ENCODE measurements around the gene C1orf174. TPM values are rescaled to one million over a fixed set of nuclear protein-coding genes. Genes with fewer than 3 reads are reported as not detected.
A peak's percentile ranks its signal among the peaks of the same experiment; 100 is the strongest.
"Not testable (repeated sequence)": the region's sequence is repeated elsewhere in the genome, so short reads cannot be mapped to it uniquely, and the experiment has no call there.

C1orf174 gene
- total RNA-seq, 1 donor from 2014 or later, result 21.4 TPM

- DNase-seq (ENCODE audit: low read depth in 2 of 2), result no peak
Measured at GRCh38 chr1:3925762-3926161, 25.7 kb upstream of the C1orf174 start.

DNA sequence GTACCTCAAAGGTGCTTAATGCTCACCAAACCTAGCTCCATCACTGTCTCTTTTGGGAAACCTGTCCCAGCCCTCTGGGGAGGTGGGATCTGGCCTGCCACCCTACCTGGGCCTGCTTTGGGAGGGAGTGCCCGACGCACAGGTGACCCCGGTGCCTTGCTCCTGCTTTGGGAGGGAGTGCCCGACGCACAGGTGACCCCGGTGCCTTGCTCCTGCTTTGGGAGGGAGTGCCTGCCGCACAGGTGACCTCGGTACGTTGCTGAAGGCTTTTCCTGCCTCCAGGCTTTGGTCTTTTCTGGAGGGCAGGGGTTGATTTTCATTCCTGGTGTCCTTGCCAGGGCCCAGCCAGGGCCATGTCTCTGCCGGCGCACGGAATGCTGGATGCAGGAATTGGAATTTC, 25.2 kb upstream of the C1orf174 start:
- DNase-seq (ENCODE audit: low read depth in 2 of 2), result no peak

DNA sequence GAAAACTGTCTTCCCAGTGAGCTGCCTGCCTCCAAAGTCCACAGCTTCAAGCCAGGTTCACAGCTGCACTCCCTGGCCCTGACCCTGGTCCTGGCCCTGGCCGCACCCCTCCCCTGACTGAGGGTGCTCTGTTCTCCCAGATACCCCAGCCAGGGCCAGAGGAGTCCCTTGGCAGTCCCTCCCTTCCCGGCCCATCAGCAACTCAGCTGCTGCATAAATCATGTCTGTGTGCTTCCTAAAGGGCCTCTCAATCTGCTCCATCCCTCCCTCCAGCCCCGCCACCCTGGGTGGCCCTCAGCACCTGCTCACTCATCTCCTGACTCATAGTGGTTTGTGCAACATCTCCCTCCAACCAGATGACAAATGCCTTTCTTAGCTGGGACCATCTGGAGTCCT, 24.8 kb upstream of the C1orf174 start:
- no peak for DNase-seq (ENCODE audit: low read depth in 2 of 2)

GRCh38 chr1:3924186-3924824, 24.2 kb upstream of the C1orf174 start:
- no peak for DNase-seq (ENCODE audit: low read depth in 2 of 2)

- DNase-seq (ENCODE audit: low read depth in 2 of 2), result no peak
Measured at GRCh38 chr1:3923378-3924185, 23.5 kb upstream of the C1orf174 start.

GRCh38 chr1:3922851-3923250, 22.8 kb upstream of the C1orf174 start:
- DNase-seq (ENCODE audit: low read depth in 2 of 2), result no peak

GRCh38 chr1:3922201-3922725, 22.2 kb upstream of the C1orf174 start:
- DNase-seq (ENCODE audit: low read depth in 2 of 2), result no peak

DNA sequence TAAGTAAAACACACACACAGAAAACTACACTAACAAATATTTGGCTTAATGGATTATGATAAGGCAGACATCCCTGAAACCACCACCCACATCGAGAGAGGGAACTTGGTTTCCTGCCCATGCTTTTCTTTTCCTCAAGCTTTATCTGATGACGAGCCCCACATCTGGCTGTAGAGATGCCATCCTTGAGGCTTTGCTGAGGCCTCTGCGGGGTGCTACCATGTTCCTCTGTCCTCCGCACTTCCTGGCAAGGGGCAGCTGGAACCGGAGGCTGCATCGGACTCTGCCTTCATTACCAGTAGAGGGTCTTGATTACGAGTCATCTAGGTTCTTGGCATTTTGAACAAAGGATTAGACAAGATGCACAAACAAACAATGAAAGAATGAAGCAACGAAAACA, 21.7 kb upstream of the C1orf174 start:
- DNase-seq (ENCODE audit: low read depth in 2 of 2), result no peak

DNA sequence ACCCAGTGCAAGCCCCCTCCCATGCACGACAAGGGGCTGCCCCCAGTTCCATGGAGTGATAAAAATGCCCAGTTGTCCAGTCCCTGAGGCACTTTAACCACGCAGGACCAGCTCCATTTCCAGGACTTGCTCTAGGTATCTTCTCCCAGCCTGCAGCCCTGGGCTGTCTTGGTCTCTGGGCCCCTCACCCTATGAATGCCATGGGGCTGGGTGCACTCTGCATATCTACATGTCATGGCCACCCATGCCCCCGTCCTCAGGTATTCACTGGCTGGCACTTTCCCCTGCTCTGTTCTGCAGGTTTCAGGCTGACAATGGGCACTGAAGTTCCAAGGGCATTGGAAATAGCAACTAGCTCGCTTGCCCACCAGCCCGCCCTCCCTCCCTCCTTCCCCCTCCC, 19.6 kb upstream of the C1orf174 start:
- no peak for DNase-seq (ENCODE audit: low read depth in 2 of 2)

DNA sequence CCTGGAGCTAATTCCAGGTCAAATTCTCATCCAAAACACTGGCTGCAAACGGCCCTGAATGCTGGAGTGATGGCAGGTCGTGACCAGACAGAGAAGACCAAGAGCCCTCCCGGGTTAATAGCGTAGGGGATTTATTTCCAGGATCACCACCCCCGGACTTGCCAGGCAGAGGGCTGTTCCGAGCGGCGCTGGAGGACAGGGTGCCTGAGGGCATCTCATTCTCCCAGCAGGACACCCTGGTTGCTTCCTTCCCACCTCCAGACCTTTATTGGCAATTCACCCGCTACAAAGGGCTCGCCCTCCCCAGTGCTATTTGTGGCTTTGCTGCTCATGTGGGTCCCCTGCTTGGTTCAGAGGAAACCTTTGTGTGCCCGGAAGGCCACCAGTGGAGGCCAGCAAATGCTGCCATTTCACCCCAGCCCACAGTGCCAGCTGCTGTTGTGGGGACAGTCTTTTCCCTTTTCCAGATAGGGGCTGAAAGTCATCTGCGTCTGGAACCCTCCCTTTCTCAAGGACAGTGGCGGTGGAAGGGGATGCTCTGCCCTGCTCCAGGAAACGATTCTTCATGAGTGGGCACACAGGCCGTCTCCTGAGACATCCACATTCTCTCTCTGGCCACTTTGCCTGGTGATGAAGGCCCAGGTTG, 19.0 kb upstream of the C1orf174 start:
- no peak for DNase-seq (ENCODE audit: low read depth in 2 of 2)

- not testable (repeated sequence) for DNase-seq (ENCODE audit: low read depth in 2 of 2)
Measured at GRCh38 chr1:3918359-3918758, 18.3 kb upstream of the C1orf174 start.

GRCh38 chr1:3917761-3918160, 17.7 kb upstream of the C1orf174 start:
- DNase-seq (ENCODE audit: low read depth in 2 of 2), result no peak

- DNase-seq (ENCODE audit: low read depth in 2 of 2), result no peak
Measured at GRCh38 chr1:3915551-3916121, 15.6 kb upstream of the C1orf174 start.

- no peak for DNase-seq (ENCODE audit: low read depth in 2 of 2)
Measured at GRCh38 chr1:3914911-3915310, 14.8 kb upstream of the C1orf174 start.

GRCh38 chr1:3914331-3914851, 14.3 kb upstream of the C1orf174 start:
- no peak for DNase-seq (ENCODE audit: low read depth in 2 of 2)

GRCh38 chr1:3912809-3913685, 13.0 kb upstream of the C1orf174 start:
- no peak for DNase-seq (ENCODE audit: low read depth in 2 of 2)

- no peak for DNase-seq (ENCODE audit: low read depth in 2 of 2)
Measured at GRCh38 chr1:3911981-3912808, 12.1 kb upstream of the C1orf174 start.

- DNase-seq (ENCODE audit: low read depth in 2 of 2), result peak; percentile 7 to 58
Measured at GRCh38 chr1:3910857-3911845, 11.1 kb upstream of the C1orf174 start.

All from dermis microvascular lymphatic vessel endothelial cell (primary cell).